Tibial nerve (tissue), 3 donors: ENCODE data around the gene CACTIN.

Source experiments
- CTCF ChIP-seq, 5 experiments: fragments of 200-600 bp in 3 of 5; fragments of 450-650 bp in 2 of 5; sonication (generic) in 3 of 5; IDR thresholded peaks; one replicate each; pipeline ENCODE4 v1.5.1; 2016 to 2019; ENCODE audit warnings: antibody characterized with exemption in 5 of 5, mild to moderate bottlenecking in 3 of 5, moderate library complexity in 2 of 5
- POLR2A ChIP-seq, 2 donors: fragments of 450-650 bp; IDR thresholded peaks; one replicate each; pipeline ENCODE4 v1.6.1; 2017; ENCODE audit warnings: antibody characterized with exemption in 2 of 2, mild to moderate bottlenecking in 2 of 2, moderate library complexity in 2 of 2

GRCh38 chr19:3641515-3642269 is 15.1 kb upstream of the CACTIN start:
- TF ChIP-seq POLR2A (IDR thresholded peaks at IDR 0.05) (no peak), CTCF (IDR thresholded peaks at IDR 0.05) (no peak)
